Stimulated activated CD4-positive, alpha-beta T cell treated with anti-CD3 and anti-CD28 coated beads, Interleukin-12 subunit alpha, Interleukin-12 subunit beta, amount 100 ng/mL, for 48 hours (primary cell): Measurements from ENCODE around the gene TBL2.
"Not testable (repeated sequence)": the region's sequence is repeated elsewhere in the genome, so short reads cannot be mapped to it uniquely, and the experiment has no call there.

Experiments used
- DNase-seq, 3 donors: peaks; one replicate each; pipeline ENCODE4 v3.0.0-alpha.2; 2020; ENCODE audit warnings: low read depth in 2 of 3, low spot score in 1 of 3

The TBL2 gene

DNA sequence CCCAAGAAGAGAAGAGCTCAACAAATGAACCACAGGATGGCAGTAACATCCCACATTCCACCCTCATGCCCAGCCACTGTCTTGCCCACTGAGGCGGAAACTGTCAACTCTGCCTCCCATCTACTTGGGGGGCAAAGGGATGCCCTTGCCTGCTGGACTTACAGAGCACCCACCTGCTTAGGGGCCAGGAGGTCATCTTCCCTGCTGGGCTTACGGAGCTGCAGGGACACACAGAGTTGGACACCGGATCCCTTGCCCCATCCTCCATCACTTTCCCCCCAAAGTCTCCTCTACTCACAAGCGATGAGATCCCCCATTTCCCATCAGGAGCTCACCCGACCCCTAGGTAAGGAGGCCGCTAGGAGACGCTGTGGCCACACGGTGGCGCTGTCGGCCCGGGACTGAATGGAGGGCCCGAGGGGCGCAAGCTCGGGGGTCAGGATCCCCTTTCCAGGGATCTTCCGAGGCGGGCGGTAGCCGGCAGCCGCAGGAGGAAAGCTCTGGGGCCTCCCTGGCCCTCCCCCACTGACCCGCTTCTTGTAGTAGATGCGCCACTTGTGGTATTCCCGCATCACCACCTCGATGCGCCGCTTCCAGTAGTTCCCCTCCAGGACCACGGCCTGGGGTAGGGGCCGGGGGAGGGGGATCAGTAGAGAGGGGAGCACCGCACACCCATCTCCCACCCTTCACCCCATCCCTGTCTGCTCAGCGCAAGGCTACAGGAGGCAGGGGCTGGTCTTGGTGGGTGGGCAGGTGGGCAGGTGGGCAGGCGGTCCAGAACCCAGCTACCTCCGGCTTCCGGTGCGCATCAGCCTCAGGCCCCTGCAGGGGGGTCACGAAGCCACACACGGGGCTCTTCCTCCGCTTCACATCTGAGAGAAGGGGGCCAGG lies 28.7 kb upstream of the TBL2 start:
- DNase-seq, result peak in 2 of 3 donors; percentile 52 to 53

DNA sequence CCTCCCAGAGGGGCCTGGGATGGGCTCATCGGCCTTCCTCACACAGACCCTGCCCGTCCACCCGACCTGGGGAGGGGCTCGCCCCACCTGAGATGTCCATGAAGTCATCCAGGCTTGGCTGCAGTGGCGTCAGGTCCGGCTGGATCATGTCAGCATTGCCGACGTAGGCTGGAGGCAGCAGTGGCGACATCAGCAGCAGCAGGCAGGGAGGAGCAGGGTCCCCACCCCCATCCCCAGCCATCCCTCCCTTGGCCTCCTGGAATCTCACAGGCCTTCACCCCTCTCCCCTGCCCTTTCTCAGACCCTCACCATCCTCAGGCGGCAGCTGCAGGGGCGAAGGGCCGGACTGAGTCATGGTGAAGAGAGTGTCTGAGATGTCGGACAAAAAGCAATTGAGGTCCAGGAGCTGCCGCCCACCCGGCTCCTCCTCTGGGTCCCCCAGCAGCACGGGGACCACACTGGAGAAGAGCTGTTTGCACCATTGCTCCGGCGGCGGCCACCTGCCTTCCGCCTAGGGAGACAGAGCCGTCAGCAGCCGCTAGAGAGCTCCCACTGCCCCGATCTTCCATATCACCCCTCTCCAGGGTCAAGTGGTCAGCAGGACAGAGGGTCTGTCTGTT lies 27.3 kb upstream of the TBL2 start:
- DNase-seq, result no peak

DNA sequence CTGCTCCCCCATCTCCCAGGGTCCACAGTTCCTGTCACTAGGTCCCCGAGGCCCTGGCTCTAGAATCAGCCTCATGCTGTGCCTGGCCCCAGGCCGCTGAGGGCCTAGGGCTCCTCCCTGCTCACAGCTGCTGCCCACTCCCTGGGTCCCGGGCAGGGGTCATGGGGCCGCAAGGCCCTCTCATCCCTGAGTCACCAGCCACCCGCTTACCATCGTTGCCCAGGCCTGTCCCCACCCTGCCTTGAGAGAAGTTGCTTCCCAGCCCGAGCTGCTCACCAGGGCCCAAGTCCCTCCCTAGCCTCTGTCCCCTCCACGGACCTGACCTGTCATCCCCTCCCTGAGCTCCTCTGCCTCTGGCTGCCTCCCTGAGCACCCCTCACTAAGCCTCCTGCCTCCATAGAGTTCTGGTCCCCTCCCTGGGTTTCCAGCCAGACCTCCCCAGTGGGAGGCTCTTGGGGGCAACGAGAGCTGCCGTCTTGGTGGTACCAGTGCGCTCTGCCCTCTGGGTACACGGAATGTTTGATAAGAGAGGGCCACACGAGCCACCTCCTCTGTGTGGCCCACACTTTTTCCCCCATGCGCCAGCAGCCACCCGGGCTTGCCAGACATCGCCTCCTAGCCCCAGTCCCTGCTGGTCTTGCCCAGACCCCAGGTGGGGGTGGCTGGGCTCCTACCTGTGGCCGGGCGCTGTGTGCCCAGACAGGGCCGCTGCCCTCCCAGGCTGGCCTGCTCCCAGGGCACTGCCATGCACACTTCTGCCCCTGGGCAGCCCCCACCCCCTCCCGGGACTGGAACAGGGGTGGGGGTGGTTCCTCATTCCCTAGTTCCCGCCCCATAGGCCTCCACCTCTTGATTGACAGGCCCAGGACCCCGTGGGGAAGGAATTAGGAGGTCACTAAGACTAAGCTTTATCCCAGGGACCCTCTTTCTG lies 24.6 kb upstream of the TBL2 start:
- no peak for DNase-seq

DNA sequence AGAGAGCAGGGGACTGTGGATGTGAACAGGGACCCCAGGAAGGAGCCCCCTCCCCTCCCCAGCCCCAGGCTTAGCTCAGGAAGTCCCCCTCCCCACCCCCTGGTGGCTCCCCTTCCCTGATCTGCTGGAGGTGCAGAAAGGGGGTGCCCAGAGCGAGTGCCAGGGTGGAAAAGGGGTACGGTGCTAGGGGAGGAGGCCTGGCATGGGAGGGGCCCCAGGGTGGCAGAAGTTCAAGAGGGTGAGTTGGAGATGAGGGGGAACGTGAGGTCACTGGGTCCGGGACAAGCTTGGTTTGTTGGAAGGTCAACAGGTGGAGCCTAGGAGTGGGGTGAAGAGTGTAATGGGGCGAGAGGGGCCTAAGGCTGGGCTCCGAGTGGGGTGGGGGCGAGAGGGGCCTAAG lies 21.5 kb upstream of the TBL2 start:
- no peak for DNase-seq

DNA sequence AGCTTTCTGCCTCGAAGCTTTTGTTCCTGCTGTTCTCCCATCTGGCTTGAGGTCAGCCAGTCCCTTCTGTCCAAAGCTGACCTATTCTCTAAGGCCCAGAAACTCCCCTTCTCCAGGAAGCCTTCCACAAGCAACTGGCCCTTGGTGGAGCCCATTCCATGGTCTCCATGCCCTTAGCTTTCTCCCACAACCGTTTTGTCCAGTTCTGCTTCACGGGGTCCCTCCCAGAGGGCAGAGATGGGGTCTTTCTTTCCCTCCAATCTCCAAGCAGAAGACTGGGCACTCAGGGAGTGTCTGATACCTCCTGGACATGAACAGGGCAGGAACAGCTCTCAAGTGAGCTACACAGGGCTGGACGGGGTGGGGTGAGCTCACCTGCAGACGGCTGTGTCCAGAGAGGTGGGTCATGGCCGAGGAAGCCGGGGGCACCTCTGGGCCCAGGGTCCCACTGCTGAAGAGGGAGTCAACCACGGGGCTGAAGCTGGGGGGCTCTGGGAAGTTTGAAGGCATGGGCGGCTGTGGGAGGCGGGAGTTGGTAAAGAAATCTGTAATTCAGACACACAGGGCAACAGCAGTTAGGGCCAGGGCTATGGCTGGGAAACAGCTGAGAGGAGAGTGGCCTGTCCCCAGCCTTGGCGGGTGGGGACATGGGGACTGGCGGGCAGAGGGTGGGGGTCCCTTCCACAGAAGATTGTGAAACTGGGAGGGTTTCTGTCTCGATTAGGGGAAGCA lies 20.9 kb upstream of the TBL2 start:
- no peak for DNase-seq

DNA sequence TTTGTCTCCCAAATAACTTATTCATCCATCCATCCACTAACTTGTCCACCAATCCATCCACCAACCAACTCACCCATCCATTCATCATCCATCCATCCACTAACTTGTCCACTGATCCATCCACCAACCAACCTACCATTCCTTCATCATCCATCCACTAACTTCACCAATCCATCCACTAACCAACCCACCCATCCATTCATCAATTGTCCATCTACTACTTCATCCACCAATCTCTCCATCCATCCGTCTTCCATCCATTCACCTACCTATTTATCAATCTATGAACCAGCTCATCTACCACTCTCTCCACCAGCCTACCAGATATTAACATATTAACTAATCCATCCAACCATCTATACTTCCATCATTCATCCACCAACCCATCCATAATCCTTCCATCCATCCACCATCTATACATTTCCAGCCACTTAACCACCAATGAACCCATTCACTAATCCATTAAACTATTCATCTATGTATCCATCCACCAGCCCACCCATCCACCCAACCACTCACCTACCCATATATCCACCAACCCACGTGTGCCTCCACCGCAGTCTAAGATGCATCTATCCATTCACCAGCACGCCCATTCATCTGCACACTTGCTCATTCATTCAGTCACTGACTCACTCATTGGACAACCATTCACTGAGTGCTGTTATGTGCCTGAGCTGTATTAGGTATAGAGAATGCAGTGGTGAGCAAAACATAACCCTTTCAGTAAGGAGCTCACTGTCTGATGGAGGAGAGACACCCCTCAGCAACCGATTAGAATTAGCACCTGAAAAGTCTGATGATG lies 19.8 kb upstream of the TBL2 start:
- no peak for DNase-seq

DNA sequence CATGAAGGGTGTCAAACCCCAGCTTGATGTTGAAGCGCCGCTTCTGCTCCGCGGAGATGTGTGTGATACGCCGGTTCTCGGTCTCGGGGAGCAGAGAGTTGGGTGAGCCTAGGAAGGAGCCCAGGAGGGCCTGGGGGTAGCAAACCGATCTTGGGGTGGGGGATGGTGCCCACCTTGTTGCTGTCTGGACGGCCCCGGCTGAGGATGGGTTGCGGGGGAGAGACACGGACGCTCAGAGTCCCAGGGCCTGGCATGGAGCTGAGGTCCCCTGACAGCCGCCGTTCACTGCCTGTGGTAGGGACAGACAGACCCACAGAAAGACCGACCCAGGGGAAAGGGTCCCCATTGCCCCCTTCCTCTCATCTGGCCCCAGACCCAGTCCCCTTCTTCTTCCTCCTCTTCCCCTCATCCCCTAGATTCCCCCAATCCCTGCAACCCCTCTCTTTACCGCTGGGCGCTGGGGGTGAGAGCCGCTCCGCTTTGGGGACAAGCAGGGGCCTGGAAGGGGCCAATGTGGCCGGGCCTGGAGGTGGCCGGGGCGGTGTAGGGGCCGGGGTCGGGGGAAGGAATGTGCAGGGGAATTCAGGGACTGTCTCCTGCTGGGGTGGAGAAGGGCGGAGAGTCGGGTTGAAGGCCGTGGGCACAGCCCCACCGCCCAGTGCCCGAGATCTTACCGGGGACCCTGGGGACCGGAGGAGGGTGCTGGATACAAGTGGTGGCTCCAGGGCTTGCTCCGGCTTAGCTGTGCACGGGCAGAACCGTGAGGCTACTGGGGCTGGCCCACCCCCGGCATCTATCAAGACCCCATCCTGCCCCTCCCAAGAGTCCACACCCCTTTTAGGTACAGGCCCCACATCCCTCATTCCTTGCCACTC lies 18.0 kb upstream of the TBL2 start:
- no peak for DNase-seq

DNA sequence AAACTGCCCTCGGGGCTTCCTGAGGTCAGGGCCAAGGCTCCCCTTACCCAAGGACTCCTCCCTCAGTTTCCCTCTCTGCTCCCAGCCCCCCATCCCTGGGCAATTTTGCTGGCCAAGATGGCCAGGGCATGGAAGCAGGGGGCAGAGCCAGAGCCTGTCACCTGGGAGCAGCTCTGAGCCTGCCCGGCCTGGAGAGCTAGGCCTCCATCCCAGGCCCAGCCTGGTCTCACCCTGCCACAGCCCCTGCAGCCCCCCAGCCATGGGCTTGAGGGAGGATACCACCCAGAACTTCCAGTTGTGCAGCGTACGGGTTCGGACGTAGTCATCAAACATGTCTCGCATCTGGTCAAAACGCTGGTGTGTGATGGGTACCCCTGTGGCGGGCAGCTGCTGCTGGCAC lies 17.0 kb upstream of the TBL2 start:
- no peak for DNase-seq

DNA sequence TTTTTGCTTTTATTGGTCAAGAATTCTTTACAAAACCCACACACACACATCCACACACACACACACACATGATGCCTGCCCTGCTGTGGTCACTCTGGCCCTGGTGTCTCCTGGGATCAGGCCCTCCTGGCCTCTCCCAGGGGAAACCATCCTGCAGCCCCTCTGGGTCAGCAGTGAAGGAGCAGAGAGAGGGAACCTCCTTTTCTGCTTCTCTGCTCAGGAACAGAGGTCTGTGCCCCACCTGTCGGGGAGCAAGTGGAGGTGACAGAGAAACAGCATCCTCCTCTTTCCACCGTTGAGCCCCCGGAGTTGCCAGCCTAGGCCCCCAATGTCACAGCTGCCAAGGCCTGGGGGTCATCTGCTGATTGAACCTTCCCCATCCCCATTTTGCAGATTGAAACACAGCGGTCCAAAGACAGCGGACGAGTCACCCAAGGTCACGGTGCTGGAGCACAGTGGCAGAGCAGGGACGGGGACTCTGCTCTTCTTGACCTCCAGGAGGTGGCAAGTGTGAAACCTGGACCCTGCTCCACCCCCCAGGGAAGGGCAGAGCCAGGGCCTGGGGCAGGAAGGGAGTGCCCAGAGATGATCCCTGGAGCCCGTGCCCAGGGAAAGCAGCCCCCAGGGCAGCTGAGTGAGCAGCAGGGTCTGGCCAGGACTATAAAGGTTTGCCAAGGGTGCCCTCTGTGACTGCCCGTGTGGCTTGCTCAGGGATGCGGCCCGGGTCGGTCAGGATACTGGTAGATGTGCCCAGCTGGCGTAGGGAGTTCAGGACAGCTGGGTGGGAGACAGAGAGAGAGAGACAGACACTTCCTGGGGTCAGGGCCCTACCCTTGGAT lies 15.0 kb upstream of the TBL2 start:
- no peak for DNase-seq

DNA sequence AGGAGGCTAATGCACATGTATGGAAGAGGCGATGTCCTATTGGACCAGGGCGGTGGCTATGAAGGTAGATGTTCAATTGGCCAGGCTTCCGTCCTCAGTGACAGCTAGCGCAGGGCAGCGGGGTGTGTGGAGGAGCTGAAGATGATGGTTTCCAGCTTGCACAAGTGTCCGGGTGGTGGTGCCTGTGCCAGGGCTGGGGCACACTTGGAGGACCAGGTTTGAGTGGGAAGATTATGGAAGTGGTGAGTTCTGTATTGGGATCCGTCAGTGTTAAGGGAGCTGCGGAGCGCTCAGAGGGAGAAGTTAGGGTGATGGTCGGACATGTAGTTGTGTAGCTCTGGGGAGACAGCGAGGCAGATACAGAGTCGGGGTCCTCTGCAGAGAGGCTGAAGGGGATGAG lies 8.5 kb upstream of the TBL2 start:
- no peak for DNase-seq

DNA sequence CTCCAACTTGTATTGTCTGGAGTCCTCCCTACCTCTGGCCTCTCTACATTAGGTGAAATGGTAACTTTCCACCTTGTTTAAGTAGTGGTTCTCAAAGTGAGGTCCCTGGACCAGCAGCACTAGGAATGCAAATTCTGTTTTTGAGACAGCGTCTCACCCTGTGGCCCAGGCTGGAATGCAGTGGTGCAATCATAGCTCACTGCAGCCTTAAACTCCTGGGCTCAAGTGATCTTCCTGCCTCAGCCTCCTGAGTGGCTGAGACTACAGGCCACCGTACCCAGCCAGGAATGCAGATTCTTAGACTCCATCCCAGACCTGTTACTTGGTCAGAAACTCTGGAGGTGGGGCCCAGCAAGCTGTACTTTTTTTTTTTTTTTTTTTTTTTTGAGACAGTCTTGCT lies 6.8 kb upstream of the TBL2 start:
- DNase-seq, result no peak

DNA sequence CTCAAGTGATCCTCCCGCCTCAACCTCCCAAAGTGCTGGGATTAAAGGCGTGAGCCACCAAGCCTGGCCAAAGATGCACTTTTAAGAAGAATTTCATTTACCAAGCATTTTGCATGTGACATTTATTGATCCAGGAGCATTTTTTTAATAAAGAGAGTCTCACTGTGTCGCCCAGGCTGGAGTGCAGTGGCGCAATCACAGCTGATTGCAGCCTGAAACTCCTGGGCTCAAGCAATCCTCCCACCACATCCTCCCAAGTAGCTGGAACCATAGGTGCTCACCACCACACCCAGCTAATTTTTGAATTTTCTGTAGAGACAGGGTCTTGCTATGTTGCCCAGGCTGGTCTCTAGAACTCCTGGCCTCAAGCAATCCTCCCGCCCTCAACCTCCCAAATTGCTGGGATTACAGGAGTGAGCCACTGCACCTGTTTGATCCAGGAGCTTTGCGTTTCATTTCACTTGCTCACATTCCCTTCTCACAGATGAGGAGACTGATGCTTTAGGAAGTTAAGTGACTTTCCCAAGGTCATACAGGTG lies 4.4 kb upstream of the TBL2 start:
- no peak for DNase-seq

DNA sequence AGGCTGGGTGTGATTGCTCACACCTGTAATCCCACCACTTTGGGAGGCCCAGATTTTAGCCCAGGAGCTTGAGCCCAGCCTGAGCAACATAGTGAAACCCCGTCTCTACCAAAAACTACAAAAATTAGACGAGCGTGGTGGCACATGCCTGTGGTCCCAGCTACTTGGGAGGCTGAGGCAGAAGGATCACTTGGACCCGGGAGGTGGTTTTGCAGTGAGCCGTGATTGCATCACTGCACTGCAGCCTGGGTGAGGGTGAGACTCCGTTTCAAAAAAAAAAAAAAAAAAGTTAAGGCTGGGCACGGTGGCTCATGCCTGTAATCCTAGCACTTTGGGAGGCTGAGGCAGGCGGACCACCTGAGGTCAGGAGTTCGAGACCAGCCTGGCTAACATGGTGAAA lies 2.6 kb upstream of the TBL2 start:
- DNase-seq, result not testable (repeated sequence)

DNA sequence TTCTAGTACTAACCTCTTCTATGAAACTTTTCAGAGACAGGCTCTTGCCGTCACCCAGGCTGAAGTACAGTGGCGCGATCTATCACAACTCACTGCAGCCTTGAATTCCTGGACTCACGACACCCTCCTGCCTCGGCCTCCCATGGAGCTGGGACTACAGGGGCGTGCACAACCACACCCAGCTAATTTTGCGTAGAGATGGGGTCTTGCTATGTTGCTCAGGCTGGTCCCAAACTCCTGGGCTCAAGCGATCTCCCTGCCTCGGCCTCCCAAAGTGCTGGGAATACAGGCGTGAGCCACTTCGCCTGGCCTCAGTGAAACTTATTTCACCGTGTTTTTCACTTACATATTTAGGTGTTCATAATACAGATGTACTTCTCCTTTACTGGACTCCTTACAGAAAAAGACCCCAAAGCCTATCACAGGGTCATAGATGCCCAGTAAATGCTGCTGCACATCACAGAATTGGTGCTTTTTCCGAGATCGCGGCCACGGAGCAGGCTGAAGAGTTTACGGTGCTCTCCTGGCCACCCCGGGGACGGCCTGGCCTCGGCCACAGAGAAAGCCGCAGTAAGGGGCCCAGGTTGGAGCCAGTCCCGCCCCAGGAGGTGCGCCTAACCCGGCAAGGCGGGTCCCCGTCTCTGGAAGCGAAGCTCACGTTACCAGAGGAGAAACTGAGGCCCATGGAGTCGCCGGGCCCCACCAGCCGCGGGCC lies 595 bp downstream of the TBL2 start:
- DNase-seq, result no peak

DNA sequence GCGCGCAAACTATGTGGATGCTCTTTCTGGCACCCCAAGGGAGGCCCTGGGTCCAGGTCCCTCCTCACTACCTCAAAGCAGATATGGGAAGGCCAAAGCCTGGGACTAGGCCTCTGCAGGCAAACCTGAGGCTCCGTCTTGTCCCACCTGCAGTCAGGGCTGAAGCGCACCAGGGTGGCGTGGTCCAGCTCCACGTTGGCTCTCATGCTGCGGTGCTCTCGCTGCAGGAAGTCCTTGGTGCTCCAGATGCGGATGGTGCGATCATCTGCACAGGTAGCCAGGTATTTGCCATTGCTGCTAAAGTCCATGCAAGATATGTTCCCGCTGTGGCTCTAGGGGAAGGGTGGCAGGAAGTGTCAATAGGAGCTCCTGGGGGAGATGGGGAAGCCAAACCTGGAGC lies 4.6 kb downstream of the TBL2 start:
- no peak for DNase-seq

DNA sequence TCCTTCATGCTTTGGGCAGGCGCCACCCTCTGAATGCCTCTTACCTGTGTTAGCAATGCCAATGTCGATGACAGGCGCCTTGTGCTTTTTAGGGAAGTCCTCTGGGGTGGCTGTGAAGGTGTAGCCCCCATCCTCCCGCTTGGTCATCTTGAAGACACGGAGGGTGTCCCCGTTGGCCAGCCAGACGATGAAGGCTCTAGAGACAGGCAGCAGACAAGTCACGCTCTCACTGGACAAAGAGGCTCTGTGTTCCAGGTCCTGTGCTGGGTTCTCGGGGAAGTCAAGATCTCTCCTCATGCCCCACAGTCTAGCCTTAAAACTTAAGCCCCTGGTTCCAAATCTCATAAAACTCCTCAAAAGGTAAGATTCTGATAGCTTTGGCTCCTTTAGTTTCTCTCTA lies 5.1 kb downstream of the TBL2 start:
- no peak for DNase-seq

DNA sequence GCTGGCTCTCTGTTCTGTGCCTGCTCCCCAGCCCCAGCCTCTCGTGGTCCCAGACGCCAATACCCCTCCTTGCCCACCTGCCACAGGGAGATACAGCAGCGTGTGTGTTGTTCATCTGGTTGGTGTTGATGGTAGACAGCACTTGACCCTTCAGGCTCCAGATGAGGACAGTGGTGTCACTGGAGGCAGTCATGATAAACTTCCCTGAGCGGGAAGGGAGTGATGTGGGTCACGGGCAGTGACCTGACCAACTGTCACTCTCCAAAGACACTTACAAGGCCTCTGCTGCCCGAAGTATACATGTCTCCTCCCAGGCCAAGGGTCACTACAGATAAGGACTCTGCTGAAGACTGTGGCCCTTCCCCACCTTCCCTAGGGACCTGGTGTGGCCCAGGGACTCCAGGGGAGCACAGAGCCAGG lies 5.6 kb downstream of the TBL2 start:
- DNase-seq, result no peak
